Omental fat pad (tissue), 4 donors: ENCODE results near the gene WDCP. TPM values are rescaled to one million over a fixed set of nuclear protein-coding genes. Genes with fewer than 3 reads are reported as not detected.

Experiments used
- ATAC-seq: fragments of 150-250 bp; one replicate; pipeline ENCODE4 v1.9.1; 2016; ENCODE audit warnings: mild to moderate bottlenecking, moderate library complexity; ENCODE audit not compliant: low FRiP score
- DNase-seq: peaks from one replicate; pipeline ENCODE4 v3.0.0-alpha.2; 2019; ENCODE audit warnings: low spot score
- total RNA-seq, 4 donors: library from RNA; depleted of rRNA; stranded (reverse); fragments of >200 nt; gene quantifications; one replicate each; pipeline ENCODE4 v1.1.0, GENCODE V29; 2016
- TF ChIP-seq, protein P1 (sequence below), 3 donors: fragments of 450-650 bp; IDR thresholded peaks; one replicate each; pipeline ENCODE4 v1.5.1; 2016 to 2017; ENCODE audit warnings: antibody characterized with exemption in 3 of 3, mild to moderate bottlenecking in 3 of 3, moderate library complexity in 2 of 3

WDCP gene
- total RNA-seq, 4 donors from 2014 or later: 3.7 to 7.2 (median 4.1) TPM

DNA sequence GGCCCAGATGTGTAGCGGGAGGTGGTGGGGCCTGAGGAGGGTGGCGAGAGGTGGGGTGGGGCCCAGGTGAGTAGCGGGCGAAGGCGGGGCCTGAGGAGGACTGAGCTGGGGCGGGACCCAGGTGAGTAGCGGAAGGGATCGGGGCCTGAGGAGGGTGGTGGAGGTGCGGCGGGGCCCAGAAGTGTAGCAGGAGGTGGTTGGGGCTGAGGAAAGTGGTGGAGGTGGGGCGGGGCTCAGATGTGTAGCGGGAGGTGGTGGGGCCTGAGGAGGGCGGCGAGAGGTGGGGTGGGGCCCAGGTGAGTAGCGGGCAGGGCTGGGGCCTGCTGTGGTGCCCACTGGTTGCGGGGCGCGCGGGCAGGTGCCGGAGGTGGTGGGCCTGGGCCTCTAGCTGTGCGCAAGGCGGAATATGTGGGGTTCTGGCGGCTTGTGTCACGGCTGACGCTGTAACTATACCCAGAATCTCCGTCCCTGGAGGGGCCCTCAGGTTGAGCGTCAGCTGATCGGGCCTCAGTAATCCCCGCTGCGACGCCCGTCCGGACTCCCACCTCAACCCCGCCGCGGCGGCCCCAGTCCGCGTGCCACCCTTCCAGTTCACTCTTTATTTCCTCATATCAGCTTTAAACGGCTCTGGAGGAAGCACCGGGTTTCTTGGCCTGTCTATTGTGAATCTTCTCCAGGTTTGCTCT, 29.8 kb upstream of the WDCP start:
- ATAC-seq (peak; percentile 20), DNase-seq (no peak)
- TF ChIP-seq, protein P1, sequence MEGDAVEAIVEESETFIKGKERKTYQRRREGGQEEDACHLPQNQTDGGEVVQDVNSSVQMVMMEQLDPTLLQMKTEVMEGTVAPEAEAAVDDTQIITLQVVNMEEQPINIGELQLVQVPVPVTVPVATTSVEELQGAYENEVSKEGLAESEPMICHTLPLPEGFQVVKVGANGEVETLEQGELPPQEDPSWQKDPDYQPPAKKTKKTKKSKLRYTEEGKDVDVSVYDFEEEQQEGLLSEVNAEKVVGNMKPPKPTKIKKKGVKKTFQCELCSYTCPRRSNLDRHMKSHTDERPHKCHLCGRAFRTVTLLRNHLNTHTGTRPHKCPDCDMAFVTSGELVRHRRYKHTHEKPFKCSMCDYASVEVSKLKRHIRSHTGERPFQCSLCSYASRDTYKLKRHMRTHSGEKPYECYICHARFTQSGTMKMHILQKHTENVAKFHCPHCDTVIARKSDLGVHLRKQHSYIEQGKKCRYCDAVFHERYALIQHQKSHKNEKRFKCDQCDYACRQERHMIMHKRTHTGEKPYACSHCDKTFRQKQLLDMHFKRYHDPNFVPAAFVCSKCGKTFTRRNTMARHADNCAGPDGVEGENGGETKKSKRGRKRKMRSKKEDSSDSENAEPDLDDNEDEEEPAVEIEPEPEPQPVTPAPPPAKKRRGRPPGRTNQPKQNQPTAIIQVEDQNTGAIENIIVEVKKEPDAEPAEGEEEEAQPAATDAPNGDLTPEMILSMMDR (IDR thresholded peaks at IDR 0.05): no peak

DNA sequence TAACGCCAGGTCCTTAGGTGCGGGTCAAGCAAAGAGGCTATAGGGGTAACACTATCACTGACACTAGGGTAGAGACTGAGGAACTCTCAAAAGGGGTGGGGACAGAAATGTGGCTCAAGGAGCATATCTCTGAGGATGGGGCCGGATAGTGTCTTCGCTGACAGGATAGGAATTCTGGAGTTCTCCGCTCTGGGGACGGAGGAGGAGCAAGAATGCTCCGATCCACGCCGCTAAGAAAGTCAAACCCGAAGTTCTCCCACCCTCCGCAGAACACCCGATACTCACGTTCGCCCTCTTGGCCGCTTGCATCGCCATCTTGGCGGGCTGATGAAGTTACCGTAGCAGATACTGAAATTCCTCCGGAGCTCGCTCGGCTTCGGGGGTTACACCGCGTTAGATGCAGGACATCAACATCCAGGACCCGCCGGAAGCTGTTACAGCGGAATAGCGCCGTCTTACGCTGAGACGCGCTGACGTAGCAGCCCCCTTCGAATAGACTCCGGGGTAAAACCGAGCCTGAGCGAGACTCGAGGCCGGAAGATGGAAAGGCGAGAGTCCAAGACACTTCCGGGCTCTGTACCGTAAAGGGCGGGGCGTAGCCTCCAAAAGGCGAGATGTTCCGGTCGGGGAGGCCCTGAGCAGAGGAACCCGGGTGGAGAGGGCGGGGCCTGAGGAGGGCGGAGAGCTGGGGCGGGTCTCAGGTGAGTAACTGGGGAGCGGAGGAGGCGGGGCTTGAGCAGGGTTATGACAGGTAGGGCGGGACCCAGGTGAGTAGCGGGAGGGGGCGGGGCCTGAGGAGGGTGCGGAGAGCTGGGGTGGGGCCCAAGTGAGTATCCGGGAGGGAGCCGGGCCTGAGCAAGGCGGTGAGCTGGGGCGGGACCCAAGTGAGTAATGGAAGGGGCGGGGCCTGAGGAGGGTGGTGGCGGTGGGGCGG, 29.0 kb upstream of the WDCP start, which contains the start of gene SF3B6:
TSS of gene SF3B6 (minus strand) at position 412 of the 934 bp plus-strand sequence. CDS start at position 315, 97 bp downstream.
- ATAC-seq: peak; percentile 98
- DNase-seq: peak; percentile 93
- TF ChIP-seq, protein P1 (IDR thresholded peaks at IDR 0.05): no peak

DNA sequence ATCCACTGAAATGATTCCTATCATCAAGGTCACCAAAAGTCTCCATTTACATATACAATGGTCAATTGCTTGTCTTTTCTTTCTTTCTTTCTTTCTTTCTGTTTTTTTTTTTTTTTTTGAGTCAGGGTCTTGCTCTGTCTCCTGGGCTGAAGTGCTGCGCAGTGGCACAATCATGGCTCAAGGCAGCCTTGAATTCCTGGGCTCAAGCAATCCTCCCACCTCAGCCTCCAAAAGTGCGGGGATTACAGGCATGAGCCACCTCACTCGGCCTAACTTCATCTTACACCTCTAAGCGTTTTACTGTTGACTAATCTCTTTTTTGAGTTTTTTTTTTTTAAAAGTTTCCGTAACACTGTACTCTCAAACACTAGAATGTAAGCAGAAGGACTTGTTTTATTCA, 28.1 kb upstream of the WDCP start:
- TF ChIP-seq, protein P1 (IDR thresholded peaks at IDR 0.05): no peak
- ATAC-seq (no peak), DNase-seq (no peak)

DNA sequence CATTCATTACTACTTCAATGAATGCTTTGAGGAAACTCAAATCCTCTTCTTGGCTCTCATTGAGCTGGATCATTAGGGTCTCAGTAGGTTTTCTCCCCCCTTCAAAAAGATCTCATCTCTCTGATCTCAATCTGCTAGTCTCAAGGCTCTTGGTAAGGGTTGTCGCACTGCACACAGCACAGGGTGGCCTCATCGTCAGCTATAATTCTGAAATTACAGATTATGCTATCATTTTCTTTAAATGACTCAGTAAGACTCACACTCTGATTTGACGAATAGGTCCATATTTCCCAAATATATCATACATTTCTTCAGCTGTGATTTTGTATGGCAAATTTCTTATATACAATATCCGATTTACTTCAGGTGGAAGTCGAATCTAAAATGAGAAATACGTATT, 26.6 kb upstream of the WDCP start:
- DNase-seq (no peak), ATAC-seq (no peak)
- TF ChIP-seq, protein P1 (IDR thresholded peaks at IDR 0.05): no peak

DNA sequence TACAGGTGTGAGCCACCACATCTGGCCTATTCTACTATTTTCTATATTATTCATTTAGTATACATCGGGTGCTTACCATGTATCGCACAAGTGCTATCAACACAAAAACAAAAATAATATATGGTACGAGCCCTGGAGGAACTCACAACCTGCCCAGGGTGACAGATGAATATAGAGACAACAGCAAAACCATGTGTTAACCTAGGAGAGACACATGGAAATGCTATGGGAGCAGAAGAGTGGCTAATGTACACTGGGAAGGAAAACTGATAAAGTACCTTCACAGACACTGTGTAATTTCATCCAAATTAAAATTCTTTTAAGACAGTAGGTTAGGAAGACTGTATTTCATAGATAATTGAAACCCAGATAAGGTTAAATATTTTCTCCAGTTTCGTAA, 25.1 kb upstream of the WDCP start:
- TF ChIP-seq, protein P1 (IDR thresholded peaks at IDR 0.05): no peak
- DNase-seq (no peak), ATAC-seq (no peak)

DNA sequence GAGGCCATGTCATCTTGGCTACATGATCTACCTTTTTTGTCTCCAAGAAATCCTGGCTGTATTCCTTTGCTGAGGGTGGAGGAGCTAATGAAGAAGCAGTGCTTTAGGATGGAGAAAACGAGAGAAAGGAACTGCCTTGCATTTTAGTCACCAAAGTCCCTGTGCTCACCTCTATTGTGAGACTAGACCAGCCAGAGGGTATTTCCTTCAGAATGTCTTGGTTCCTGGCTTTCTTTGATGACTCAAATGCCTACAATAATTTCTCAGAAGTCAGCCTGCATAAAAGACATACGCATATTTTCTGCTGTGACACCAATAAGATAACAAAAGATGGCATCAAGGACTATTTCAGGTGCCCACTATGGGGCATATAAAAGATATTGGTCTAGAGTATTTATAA, 18.1 kb upstream of the WDCP start:
- TF ChIP-seq, protein P1 (IDR thresholded peaks at IDR 0.05): no peak
- DNase-seq (no peak), ATAC-seq (no peak)
